ENCODE measurements around the gene MARCHF6. TPM values are rescaled to one million over a fixed set of nuclear protein-coding genes. Genes with fewer than 3 reads are reported as not detected.
"Not testable (repeated sequence)": the region's sequence is repeated elsewhere in the genome, so short reads cannot be mapped to it uniquely, and the experiment has no call there.

The MARCHF6 gene
- total and polyA plus RNA-seq, 2 experiments from 2014 or later = 56.4 to 97.5 TPM

- peak; percentile 71 for DNase-seq
- Histone ChIP-seq H3K4me2 (ENCODE audit: unreplicated experiment) (peak overlapping the region; percentile 5), H3K27ac (0 out of 2 replicates have a peak overlapping the region, but pooled peaks have one; percentile 7), H3K4me1 (ENCODE audit: insufficient read depth) (peaks cover 22% of the 10 kb centered on the region), H3K9me2 (ENCODE audit: insufficient read depth) (no peaks in the 10 kb centered on the region), H3K36me3 (ENCODE audit: low read depth) (no peaks in the 10 kb centered on the region), H2AFZ (no peak overlapping the region), H3K79me2 (ENCODE audit: insufficient read depth) (peaks cover 8% of the 10 kb centered on the region; the same call in 1 of the 2 replicates), H3K27me3 (replicated peaks; ENCODE audit: insufficient read depth) (no peaks in the 10 kb centered on the region), H3K9ac (no peak overlapping the region), H3F3A (ENCODE audit: insufficient read depth) (peaks cover 16% of the 10 kb centered on the region; the same call in 1 of the 2 replicates), H3K9me3 (ENCODE audit: low read depth) (no peaks in the 10 kb centered on the region), H4K20me1 (ENCODE audit: insufficient read depth) (no peaks in the 10 kb centered on the region), H3K4me3 (no peak overlapping the region)
- WGBS, 2 experiments (ENCODE audit: low coverage in 1 of 2, low lambda C conversion rate in 2 of 2, missing lambda C conversion rate in 2 of 2) = 66 to 71% methylated on average over 8 of the region's 8 CpGs
- TF ChIP-seq EZH2 (IDR thresholded peaks at IDR 0.05; ENCODE audit: insufficient read depth, poor library complexity, severe bottlenecking) = no peak
- TF ChIP-seq EZH2phosphoT487 (IDR thresholded peaks at IDR 0.05; ENCODE audit: insufficient read depth, low read depth) = no peak
- in situ Hi-C loops (cut with MboI) = no loop called here
These were observed 43.3 kb upstream of the MARCHF6 start for GRCh38 chr5:10310066-10310779.

- H3F3A ChIP-seq (ENCODE audit: insufficient read depth) = peaks cover 16% of the 10 kb centered on the region; the same call in 1 of the 2 replicates
- H3K4me3 ChIP-seq; H3K27me3 ChIP-seq (replicated peaks; ENCODE audit: insufficient read depth); H3K36me3 ChIP-seq (ENCODE audit: low read depth); H4K20me1 ChIP-seq (ENCODE audit: insufficient read depth); H3K9me2 ChIP-seq (ENCODE audit: insufficient read depth); H3K79me2 ChIP-seq (ENCODE audit: insufficient read depth); H3K9ac ChIP-seq; H2AFZ ChIP-seq; H3K9me3 ChIP-seq (ENCODE audit: low read depth); in situ Hi-C loops (cut with MboI): not testable (repeated sequence)
- H3K4me1 ChIP-seq (ENCODE audit: insufficient read depth) = peaks cover 22% of the 10 kb centered on the region
- WGBS, 2 experiments (ENCODE audit: low coverage in 1 of 2, low lambda C conversion rate in 2 of 2, missing lambda C conversion rate in 2 of 2) = 66 to 71% methylated on average over 8 of the region's 8 CpGs
- peak; percentile 70 for DNase-seq
- peak overlapping the region; percentile 5 for H3K4me2 ChIP-seq (ENCODE audit: unreplicated experiment)
- 0 out of 2 replicates have a peak overlapping the region, but pooled peaks have one; percentile 7 for H3K27ac ChIP-seq
These were observed 42.5 kb upstream of the MARCHF6 start for GRCh38 chr5:10310835-10311570.

GRCh38 chr5:10311595-10312425, 41.7 kb upstream of the MARCHF6 start:
- no peak for DNase-seq
- Histone ChIP-seq H3F3A (ENCODE audit: insufficient read depth) (peaks cover 12% of the 10 kb centered on the region; the same call in 1 of the 2 replicates), H3K9me3 (ENCODE audit: low read depth) (no peaks in the 10 kb centered on the region), H2AFZ (no peak overlapping the region), H3K4me2 (ENCODE audit: unreplicated experiment) (no peak overlapping the region), H4K20me1 (ENCODE audit: insufficient read depth) (no peaks in the 10 kb centered on the region), H3K27ac (no peak overlapping the region), H3K36me3 (ENCODE audit: low read depth) (no peaks in the 10 kb centered on the region), H3K9me2 (ENCODE audit: insufficient read depth) (no peaks in the 10 kb centered on the region), H3K9ac (no peak overlapping the region), H3K79me2 (ENCODE audit: insufficient read depth) (no peaks in the 10 kb centered on the region), H3K4me1 (ENCODE audit: insufficient read depth) (peaks cover 17% of the 10 kb centered on the region), H3K27me3 (replicated peaks; ENCODE audit: insufficient read depth) (no peaks in the 10 kb centered on the region), H3K4me3 (no peak overlapping the region)
- WGBS, 2 experiments (ENCODE audit: low coverage in 1 of 2, low lambda C conversion rate in 2 of 2, missing lambda C conversion rate in 2 of 2) = 84% methylated on average over 10 of the region's 10 CpGs
- in situ Hi-C loops (cut with MboI) = no loop called here
- TF ChIP-seq EZH2phosphoT487 (IDR thresholded peaks at IDR 0.05; ENCODE audit: insufficient read depth, low read depth) = no peak
- TF ChIP-seq EZH2 (IDR thresholded peaks at IDR 0.05; ENCODE audit: insufficient read depth, poor library complexity, severe bottlenecking) = no peak

- peaks cover 8% of the 10 kb centered on the region for H3K4me1 ChIP-seq (ENCODE audit: insufficient read depth)
- H3K9me2 ChIP-seq (ENCODE audit: insufficient read depth) = no peaks in the 10 kb centered on the region
- H3K4me2 ChIP-seq (ENCODE audit: unreplicated experiment) = no peak overlapping the region
- H3K36me3 ChIP-seq (ENCODE audit: low read depth) = no peaks in the 10 kb centered on the region
- H3K9ac ChIP-seq = no peak overlapping the region
- H3K4me3 ChIP-seq = no peak overlapping the region
- TF ChIP-seq EZH2 (IDR thresholded peaks at IDR 0.05; ENCODE audit: insufficient read depth, poor library complexity, severe bottlenecking) (no peak), EZH2phosphoT487 (IDR thresholded peaks at IDR 0.05; ENCODE audit: insufficient read depth, low read depth) (no peak)
- in situ Hi-C loops (cut with MboI) = no loop called here
- no peaks in the 10 kb centered on the region for H3K79me2 ChIP-seq (ENCODE audit: insufficient read depth)
- H3F3A ChIP-seq (ENCODE audit: insufficient read depth) = peaks cover 4% of the 10 kb centered on the region; the same call in 1 of the 2 replicates
- no peak overlapping the region for H2AFZ ChIP-seq
- 49 to 54% methylated on average over 5 of the region's 5 CpGs for WGBS, 2 experiments (ENCODE audit: low coverage in 1 of 2, low lambda C conversion rate in 2 of 2, missing lambda C conversion rate in 2 of 2)
- no peaks in the 10 kb centered on the region for H3K27me3 ChIP-seq (replicated peaks; ENCODE audit: insufficient read depth)
- H3K27ac ChIP-seq = no peak overlapping the region
- no peaks in the 10 kb centered on the region for H4K20me1 ChIP-seq (ENCODE audit: insufficient read depth)
- H3K9me3 ChIP-seq (ENCODE audit: low read depth) = no peaks in the 10 kb centered on the region
- no peak for DNase-seq
These were observed 38.3 kb upstream of the MARCHF6 start for GRCh38 chr5:10315201-10315600.
